IMR-90 (cell line): ENCODE measurements around the gene ZBTB33. TPM values are rescaled to one million over a fixed set of nuclear protein-coding genes. Genes with fewer than 3 reads are reported as not detected.

ENCODE experiments used
- ATAC-seq: fragments of 200-7000 bp; cut with Tn5 transposase; 2 replicates; pipeline ENCODE4 v1.9.1; 2020; ENCODE audit warnings: low read depth, mild to moderate bottlenecking, moderate library complexity
- BruUV-seq: library from RNA; stranded (reverse); fragments of 400-500 nt; replicated peaks from 2 replicates; lab custom pipeline; 2021; lab: Mats Ljungman, UMichigan
- CTCF ChIA-PET: fragments of 300-600 bp; formaldehyde crosslinking; extraction: SDS; loops from one replicate; lab custom pipeline; 2021; ENCODE audit warnings: antibody characterized with exemption; lab: Yijun Ruan, JAX
- POLR2A ChIA-PET: fragments of 300-600 bp; sonication (Branson Sonifier 250); formaldehyde crosslinking; loops from one replicate; lab custom pipeline; 2022; ENCODE audit warnings: antibody characterized with exemption; ENCODE audit not compliant: unreplicated experiment; lab: Charles Lee
- DNase-seq: peaks from one replicate; pipeline ENCODE4 v3.0.0; 2013
- H2AFZ ChIP-seq: replicated peaks from 2 replicates; pipeline ENCODE3; 2013; ENCODE audit warnings: low read length, mild to moderate bottlenecking; ENCODE audit not compliant: poor library complexity
- H2AK5ac ChIP-seq: 2 replicates; pipeline ENCODE4 v1.6.1; 2013; ENCODE audit warnings: low read depth, low read length, inconsistent platforms
- H2AK9ac ChIP-seq: replicated peaks from 2 replicates; pipeline ENCODE3; 2013; ENCODE audit warnings: mild to moderate bottlenecking, low read depth, low read length, moderate library complexity; ENCODE audit not compliant: poor library complexity
- H2BK120ac ChIP-seq: 2 replicates; pipeline ENCODE4 v1.6.1; 2013; ENCODE audit warnings: low read depth, low read length, inconsistent platforms
- H2BK15ac ChIP-seq: 3 replicates; pipeline ENCODE4 v1.6.1; 2013; ENCODE audit warnings: low read depth, low read length, inconsistent platforms
- H2BK20ac ChIP-seq: 2 replicates; pipeline ENCODE4 v1.6.1; 2013; ENCODE audit warnings: low read depth, mild to moderate bottlenecking, inconsistent platforms, low read length, moderate library complexity
- H2BK5ac ChIP-seq: 2 replicates; pipeline ENCODE4 v1.6.1; 2013; ENCODE audit warnings: mild to moderate bottlenecking, low read depth, low read length, inconsistent platforms; ENCODE audit not compliant: poor library complexity, severe bottlenecking
- H3K14ac ChIP-seq: replicated peaks from 2 replicates; pipeline ENCODE4 v1.6.1; 2013; ENCODE audit warnings: low read depth, low read length, inconsistent platforms
- H3K18ac ChIP-seq: 2 replicates; pipeline ENCODE4 v1.6.1; 2013; ENCODE audit warnings: low read depth, low read length, control low read depth
- H3K23ac ChIP-seq: 2 replicates; pipeline ENCODE4 v1.6.1; 2013; ENCODE audit warnings: low read depth, low read length, inconsistent platforms
- H3K27ac ChIP-seq: 2 replicates; pipeline ENCODE4 v1.5.1; 2013; ENCODE audit warnings: mild to moderate bottlenecking, control low read depth, low read length; ENCODE audit not compliant: insufficient read depth
- H3K27me3 ChIP-seq: 2 replicates; pipeline ENCODE4 v1.6.1; 2013; ENCODE audit warnings: low read length; ENCODE audit not compliant: control insufficient read depth, insufficient read depth
- H3K36me3 ChIP-seq: 2 replicates; pipeline ENCODE4 v1.6.1; 2013; ENCODE audit warnings: low read length, mixed read lengths; ENCODE audit not compliant: control insufficient read depth, insufficient read depth
- H3K4ac ChIP-seq: 2 replicates; pipeline ENCODE4 v1.6.1; 2013; ENCODE audit warnings: low read depth, low read length, inconsistent platforms
- H3K4me1 ChIP-seq: 2 replicates; pipeline ENCODE4 v1.6.1; 2013; ENCODE audit warnings: low read length, mixed read lengths; ENCODE audit not compliant: control insufficient read depth, insufficient read depth
- H3K4me2 ChIP-seq: 2 replicates; pipeline ENCODE4 v1.6.1; 2013; ENCODE audit warnings: low read depth, mild to moderate bottlenecking, control low read depth, low read length, moderate library complexity
- H3K4me3 ChIP-seq: 2 replicates; pipeline ENCODE4 v1.5.1; 2013; ENCODE audit warnings: low read depth, mild to moderate bottlenecking, control low read depth, low read length, moderate library complexity; ENCODE audit not compliant: insufficient read depth
- H3K56ac ChIP-seq: 2 replicates; pipeline ENCODE4 v1.6.1; 2013; ENCODE audit warnings: low read length, inconsistent platforms; ENCODE audit not compliant: insufficient read depth; ENCODE audit errors: extremely low read depth
- H3K79me1 ChIP-seq, 2 experiments: 2 replicates each; pipeline ENCODE4 v1.6.1; 2013; ENCODE audit warnings: low read length in 2 of 2, inconsistent platforms in 1 of 2, low read depth in 1 of 2
- H3K9ac ChIP-seq: 2 replicates; pipeline ENCODE4 v1.6.1; 2013; ENCODE audit warnings: low read depth, low read length, control low read depth
- H3K9me1 ChIP-seq: 2 replicates; pipeline ENCODE4 v1.6.1; 2013; ENCODE audit warnings: low read length, inconsistent platforms; ENCODE audit not compliant: insufficient read depth
- H3K9me3 ChIP-seq: 2 replicates; pipeline ENCODE4 v1.6.1; 2013; ENCODE audit warnings: low read length; ENCODE audit not compliant: control insufficient read depth, insufficient read depth
- H4K20me1 ChIP-seq: 2 replicates; pipeline ENCODE4 v1.6.1; 2013; ENCODE audit warnings: low read length, inconsistent platforms; ENCODE audit not compliant: insufficient read depth
- H4K5ac ChIP-seq: 2 replicates; pipeline ENCODE4 v1.6.1; 2013; ENCODE audit warnings: mild to moderate bottlenecking, low read depth, low read length, control low read depth
- H4K8ac ChIP-seq, 2 experiments: 2 replicates each; pipeline ENCODE4 v1.6.1; 2013; ENCODE audit warnings: low read depth in 2 of 2, low read length in 2 of 2, control low read depth in 1 of 2, inconsistent platforms in 1 of 2
- H4K91ac ChIP-seq: 2 replicates; pipeline ENCODE4 v1.6.1; 2013; ENCODE audit warnings: low read depth, low read length, inconsistent platforms; ENCODE audit not compliant: insufficient read depth
- BHLHE40 ChIP-seq: fragments of 150-350 bp; IDR thresholded peaks from 2 replicates; pipeline ENCODE4 v1.6.1; 2016; ENCODE audit warnings: mild to moderate bottlenecking, low read depth, low read length
- CEBPB ChIP-seq: IDR thresholded peaks from 2 replicates; pipeline ENCODE4 v1.6.1; 2012; ENCODE audit warnings: low read depth, low read length, improper control_type of control experiment
- FOS ChIP-seq: fragments of 150-350 bp; IDR thresholded peaks from 2 replicates; pipeline ENCODE4 v1.6.1; 2016; ENCODE audit warnings: low read depth, low read length
- WGBS, 2 experiments: methylation state at CpG; one replicate each; pipeline versions ENCODE4 v1.1.5 to v1.1.7; 2013; ENCODE audit warnings: missing lambda C conversion rate in 2 of 2; ENCODE audit not compliant: insufficient read length in 1 of 2; ENCODE audit errors: extremely low coverage in 2 of 2; 5-methylcytosine and 5-hydroxymethylcytosine counted together
- dilution Hi-C: fragments of 300-500 bp; cut with HindIII; formaldehyde crosslinking; loops from one replicate; pipeline ENCODE4 v1.14.3; 2018; ENCODE audit warnings: low sequenced_read_pairs; ENCODE audit not compliant: unreplicated experiment
- in situ Hi-C: fragments of 300-500 bp; cut with MboI; formaldehyde crosslinking; loops from 3 replicates; pipeline ENCODE4 v1.14.3; 2019; ENCODE audit warnings: low sequenced_read_pairs, inconsistent platforms, mixed read lengths
- intact Hi-C: fragments of 100-400 bp; cut with micrococcal nuclease; formaldehyde crosslinking; loops from 2 replicates; pipeline ENCODE4 v1.10.0; 2022
- polyA plus RNA-seq, 3 experiments: library from polyadenylated mRNA; depleted of rRNA; stranded (reverse); fragments of >200 nt; gene quantifications; 2 replicates each; pipeline ENCODE4 v1.2.3, GENCODE V29; 2012; ENCODE audit warnings: low replicate concordance in 1 of 3
- total RNA-seq: library from RNA; depleted of rRNA; stranded (reverse); fragments of >200 nt; gene quantifications from 2 replicates; pipeline ENCODE4 v1.2.3, GENCODE V29; 2012

Gene ZBTB33
- total and polyA plus RNA-seq, 2 of the 4 experiments (the other 2 are of a cell fraction) = 3.3 to 16.3 TPM

- BruUV-seq = no TSS peak
- Histone ChIP-seq H2AK9ac (no peak overlapping the region), H2AK5ac (no peak overlapping the region), H2AFZ (no peak overlapping the region), H3K56ac (no peak overlapping the region), H3K36me3 (no peaks in the 10 kb centered on the region), H3K9ac (no peak overlapping the region), H3K79me1 (no peaks in the 10 kb centered on the region), H3K23ac (no peak overlapping the region), H3K9me3 (no peaks in the 10 kb centered on the region), H3K9me1 (no peaks in the 10 kb centered on the region), H3K27me3 (no peaks in the 10 kb centered on the region), H3K4me1 (no peaks in the 10 kb centered on the region), H4K91ac (no peak overlapping the region), H2BK120ac (no peak overlapping the region), H3K27ac (no peak overlapping the region), H3K18ac (no peak overlapping the region), H2BK20ac (no peak overlapping the region), H2BK5ac (no peak overlapping the region), H3K4me2 (no peak overlapping the region), H3K4me3 (no peak overlapping the region), H3K14ac (no peak overlapping the region), H2BK15ac (no peak overlapping the region), H3K4ac (no peak overlapping the region), H4K8ac (no peak overlapping the region), H4K20me1 (no peaks in the 10 kb centered on the region), H4K5ac (no peak overlapping the region)
- TF ChIP-seq BHLHE40 (no peak), CEBPB (no peak), FOS (no peak)
- POLR2A ChIA-PET = no interaction called here
- dilution Hi-C loops (no loop called here), in situ Hi-C loops (loop anchor here (25.0 kb wide), 1 partner anchor 116 kb away; the partner anchor contains the start of gene RHOXF1), intact Hi-C loops (no loop called here)
- WGBS, 2 experiments = 55% methylated on average over 3 of the region's 9 CpGs; no CpG with 5 or more reads in 1 of the 2 experiments
- DNase-seq (no peak), ATAC-seq (no peak)
- CTCF ChIA-PET = no interaction called here
These were observed 22.3 kb upstream of the ZBTB33 start for GRCh38 chrX:120228187-120228908.
